CD8-positive, alpha-beta memory T cell (primary cell): Measurements from ENCODE around the gene CORO7. TPM values are rescaled to one million over a fixed set of nuclear protein-coding genes. Genes with fewer than 3 reads are reported as not detected.

Experiments
- CTCF ChIA-PET: fragments of 350-600 bp; sonication (Branson Sonifier 250); formaldehyde crosslinking; loops from one replicate; lab custom pipeline; 2021; ENCODE audit warnings: antibody characterized with exemption; lab: Charles Lee
- POLR2A ChIA-PET: fragments of 350-600 bp; sonication (Branson Sonifier 250); formaldehyde crosslinking; loops from one replicate; lab custom pipeline; 2021; ENCODE audit warnings: antibody characterized with exemption; lab: Charles Lee
- DNase-seq, 5 donors: peaks; one replicate each; pipeline versions ENCODE4 v3.0.0 to v3.0.0-alpha.2; 2020 to 2022; ENCODE audit warnings: mixed read lengths in 1 of 5
- H3K27ac ChIP-seq: one replicate; pipeline ENCODE4 v1.7.0; 2013; ENCODE audit warnings: low read depth, mild to moderate bottlenecking, low read length, moderate library complexity
- H3K27me3 ChIP-seq: 2 replicates; pipeline ENCODE4 v1.7.0; 2013; ENCODE audit warnings: low read length, mild to moderate bottlenecking; ENCODE audit not compliant: insufficient read depth, poor library complexity, severe bottlenecking
- H3K36me3 ChIP-seq: 2 replicates; pipeline ENCODE4 v1.7.0; 2013; ENCODE audit warnings: mild to moderate bottlenecking, low read length, moderate library complexity; ENCODE audit not compliant: insufficient read depth
- H3K4me1 ChIP-seq: 2 replicates; pipeline ENCODE4 v1.7.0; 2013; ENCODE audit warnings: mild to moderate bottlenecking, low read length, moderate library complexity; ENCODE audit not compliant: insufficient read depth
- H3K4me3 ChIP-seq: 2 replicates; pipeline ENCODE4 v1.7.0; 2013; ENCODE audit warnings: mild to moderate bottlenecking, low read length
- H3K9me3 ChIP-seq: 2 replicates; pipeline ENCODE4 v1.7.0; 2013; ENCODE audit warnings: mild to moderate bottlenecking, low read length
- H3K27ac Mint-ChIP-seq, 8 donors: one replicate each; pipeline ENCODE4 v1.8.0; 2020 to 2021; ENCODE audit warnings: mixed read lengths in 8 of 8, mild to moderate bottlenecking in 6 of 8, inconsistent platforms in 3 of 8, moderate library complexity in 3 of 8
- H3K27me3 Mint-ChIP-seq, 2 donors: one replicate each; pipeline ENCODE4 v1.8.0; 2020 to 2021; ENCODE audit warnings: mixed read lengths in 2 of 2, mild to moderate bottlenecking in 1 of 2, moderate library complexity in 1 of 2
- H3K36me3 Mint-ChIP-seq, 3 donors: one replicate each; pipeline ENCODE4 v1.8.0; 2020 to 2021; ENCODE audit warnings: mixed read lengths in 3 of 3, inconsistent platforms in 1 of 3, mild to moderate bottlenecking in 1 of 3
- H3K4me1 Mint-ChIP-seq, 3 donors: one replicate each; pipeline ENCODE4 v1.8.0; 2020 to 2021; ENCODE audit warnings: mixed read lengths in 3 of 3, inconsistent platforms in 1 of 3, mild to moderate bottlenecking in 1 of 3
- H3K4me3 Mint-ChIP-seq, 7 donors: one replicate each; pipeline ENCODE4 v1.8.0; 2020 to 2021; ENCODE audit warnings: mixed read lengths in 7 of 7, mild to moderate bottlenecking in 6 of 7, moderate library complexity in 4 of 7, inconsistent platforms in 2 of 7
- H3K9me3 Mint-ChIP-seq, 5 donors: one replicate each; pipeline ENCODE4 v1.8.0; 2020 to 2022; ENCODE audit warnings: mixed read lengths in 5 of 5, mild to moderate bottlenecking in 3 of 5, moderate library complexity in 2 of 5, inconsistent platforms in 1 of 5
- polyA plus RNA-seq: library from polyadenylated mRNA; unstranded; fragments of 300-500 nt; fragmentation: Illumina TruSeq; gene quantifications from one replicate; pipeline ENCODE4 v1.2.3, GENCODE V29; 2021
- total RNA-seq, 2 experiments: library from RNA; stranded (reverse); gene quantifications; one replicate each; pipeline ENCODE4 v1.2.3, GENCODE V29; 2021

CORO7 gene
- total and polyA plus RNA-seq, 3 experiments from 2014 or later, result 92.0 to 129 (median 96.3) TPM

- H3K36me3 Mint-ChIP-seq, result peaks cover 0 to 9% (median 0%) of the 10 kb centered on the region in 3 donors
- H3K4me3 Mint-ChIP-seq, result peak overlapping the region; percentile 86 to 98 (median 94)
- Histone ChIP-seq H3K27me3 (no peaks in the 10 kb centered on the region), H3K36me3 (no peaks in the 10 kb centered on the region), H3K9me3 (no peaks in the 10 kb centered on the region), H3K4me3 (peak overlapping the region; percentile 91), H3K4me1 (peaks cover 19% of the 10 kb centered on the region), H3K27ac (peak overlapping the region; percentile 91)
- H3K27ac Mint-ChIP-seq, result peak overlapping the region; percentile 97 to 100 (median 100)
- peak; percentile 97 to 99 (median 98) for DNase-seq
- POLR2A ChIA-PET, result interaction anchor here (0.6 to 1.5 kb wide), 3 partner anchors 34 to 366 kb away, joined by 3 to 8 read pairs (median 4); partner anchors contain the start of gene TFAP4
- H3K27me3 Mint-ChIP-seq, result peaks cover 0 to 4% of the 10 kb centered on the region in 2 donors
- H3K4me1 Mint-ChIP-seq, result peaks cover 16 to 27% (median 18%) of the 10 kb centered on the region in 3 donors
- CTCF ChIA-PET, result interaction anchor here (0.9 to 3.6 kb wide), 10 partner anchors 9 to 95 kb away, joined by 3 to 22 read pairs (median 4); no protein-coding TSS in a partner anchor
- no peaks in the 10 kb centered on the region for H3K9me3 Mint-ChIP-seq
Measured at GRCh38 chr16:4307215-4308037, 109.0 kb downstream of the CORO7 start.

GRCh38 chr16:4306470-4307214 lies 109.8 kb downstream of the CORO7 start:
- Mint-ChIP-seq H3K4me1 (peaks cover 16 to 27% (median 18%) of the 10 kb centered on the region in 3 donors), H3K9me3 (no peaks in the 10 kb centered on the region), H3K36me3 (peaks cover 0 to 13% (median 0%) of the 10 kb centered on the region in 3 donors), H3K27me3 (peaks cover 0 to 4% of the 10 kb centered on the region in 2 donors), H3K4me3 (peak overlapping the region; percentile 86 to 98 (median 94)), H3K27ac (peak overlapping the region; percentile 97 to 100 (median 100))
- DNase-seq, result peak; percentile 50 to 74 (median 56)
- ChIA-PET POLR2A (interaction anchor here (1.0 to 1.5 kb wide), 3 partner anchors 34 to 53 kb away, joined by 3 to 8 read pairs (median 4); partner anchors contain the start of gene TFAP4), CTCF (interaction anchor here (1.1 to 4.0 kb wide), 8 partner anchors 8 to 96 kb away, joined by 3 to 20 read pairs (median 4); no protein-coding TSS in a partner anchor)
- Histone ChIP-seq H3K4me1 (peaks cover 19% of the 10 kb centered on the region), H3K27ac (peak overlapping the region; percentile 91), H3K36me3 (no peaks in the 10 kb centered on the region), H3K9me3 (no peaks in the 10 kb centered on the region), H3K4me3 (peak overlapping the region; percentile 91), H3K27me3 (no peaks in the 10 kb centered on the region)

Other genes with a start within 250 kb of the CORO7 start
- gene SRL, start 174.5 kb downstream of the CORO7 start, total RNA-seq, result not detected
- not detected for gene SRL, start 174.5 kb downstream of the CORO7 start, polyA plus RNA-seq
- gene TFAP4, start 143.6 kb downstream of the CORO7 start, total RNA-seq, result 10 to 100 TPM; 43.0 to 43.8 TPM
- 0.92 TPM for gene TFAP4, start 143.6 kb downstream of the CORO7 start, polyA plus RNA-seq
- under 1 TPM; 0.13 to 0.26 TPM for gene GLIS2, start 100.5 kb downstream of the CORO7 start, total RNA-seq
- gene GLIS2, start 100.5 kb downstream of the CORO7 start, polyA plus RNA-seq, result not detected
- 10 to 100 TPM; 66.6 to 70.2 TPM for gene PAM16, start 65.3 kb downstream of the CORO7 start, total RNA-seq
- 38.6 TPM for gene PAM16, start 65.3 kb downstream of the CORO7 start, polyA plus RNA-seq
- gene VASN, start 44.7 kb downstream of the CORO7 start, total RNA-seq, result under 1 TPM in 1 of 2 experiments, not detected in 1; 0.31 TPM
- gene VASN, start 44.7 kb downstream of the CORO7 start, polyA plus RNA-seq, result not detected
- 100 to 1,000 TPM; 104 to 108 TPM for gene DNAJA3, start 9.3 kb upstream of the CORO7 start, total RNA-seq
- 51.1 TPM for gene DNAJA3, start 9.3 kb upstream of the CORO7 start, polyA plus RNA-seq
- 10 to 100 TPM; 63.8 to 65.8 TPM for gene NMRAL1, start 58.0 kb upstream of the CORO7 start, total RNA-seq
- gene NMRAL1, start 58.0 kb upstream of the CORO7 start, polyA plus RNA-seq, result 75.4 TPM
- 10 to 100 TPM; 87.5 to 95.2 TPM for gene HMOX2, start 59.8 kb upstream of the CORO7 start, total RNA-seq
- gene HMOX2, start 59.8 kb upstream of the CORO7 start, polyA plus RNA-seq, result 178 TPM
- gene CDIP1, start 122.2 kb upstream of the CORO7 start, total RNA-seq, result 10 to 100 TPM; 28.4 to 32.1 TPM
- gene CDIP1, start 122.2 kb upstream of the CORO7 start, polyA plus RNA-seq, result 21.8 TPM
- under 1 TPM; 0.07 to 0.11 TPM for gene C16orf96, start 139.7 kb upstream of the CORO7 start, total RNA-seq
- 0.05 TPM for gene C16orf96, start 139.7 kb upstream of the CORO7 start, polyA plus RNA-seq
- gene UBALD1, start 198.3 kb upstream of the CORO7 start, total RNA-seq, result 10 to 100 TPM; 18.7 to 22.3 TPM
- 4.9 TPM for gene UBALD1, start 198.3 kb upstream of the CORO7 start, polyA plus RNA-seq
- 10 to 100 TPM; 67.3 to 69.7 TPM for gene MGRN1, start 208.2 kb upstream of the CORO7 start, total RNA-seq
- 6.4 TPM for gene MGRN1, start 208.2 kb upstream of the CORO7 start, polyA plus RNA-seq